Measurements from ENCODE around the gene NAXE. TPM values are rescaled to one million over a fixed set of nuclear protein-coding genes. Genes with fewer than 3 reads are reported as not detected.
A peak's percentile ranks its signal among the peaks of the same experiment; 100 is the strongest.

The NAXE gene
- total RNA-seq, 1 donor from 2014 or later = 190 TPM

- Mint-ChIP-seq H3K4me1 (ENCODE audit: unreplicated experiment) (peaks cover 36% of the 10 kb centered on the region), H3K9me3 (ENCODE audit: unreplicated experiment) (no peaks in the 10 kb centered on the region), H3K36me3 (ENCODE audit: low read depth, unreplicated experiment) (peaks cover 9% of the 10 kb centered on the region), H3K27ac (ENCODE audit: unreplicated experiment) (no peak overlapping the region), H3K4me3 (ENCODE audit: unreplicated experiment) (no peak overlapping the region), H3K27me3 (ENCODE audit: unreplicated experiment) (no peaks in the 10 kb centered on the region)
- DNase-seq (ENCODE audit: low spot score) = no peak
- TF ChIP-seq, protein P1, sequence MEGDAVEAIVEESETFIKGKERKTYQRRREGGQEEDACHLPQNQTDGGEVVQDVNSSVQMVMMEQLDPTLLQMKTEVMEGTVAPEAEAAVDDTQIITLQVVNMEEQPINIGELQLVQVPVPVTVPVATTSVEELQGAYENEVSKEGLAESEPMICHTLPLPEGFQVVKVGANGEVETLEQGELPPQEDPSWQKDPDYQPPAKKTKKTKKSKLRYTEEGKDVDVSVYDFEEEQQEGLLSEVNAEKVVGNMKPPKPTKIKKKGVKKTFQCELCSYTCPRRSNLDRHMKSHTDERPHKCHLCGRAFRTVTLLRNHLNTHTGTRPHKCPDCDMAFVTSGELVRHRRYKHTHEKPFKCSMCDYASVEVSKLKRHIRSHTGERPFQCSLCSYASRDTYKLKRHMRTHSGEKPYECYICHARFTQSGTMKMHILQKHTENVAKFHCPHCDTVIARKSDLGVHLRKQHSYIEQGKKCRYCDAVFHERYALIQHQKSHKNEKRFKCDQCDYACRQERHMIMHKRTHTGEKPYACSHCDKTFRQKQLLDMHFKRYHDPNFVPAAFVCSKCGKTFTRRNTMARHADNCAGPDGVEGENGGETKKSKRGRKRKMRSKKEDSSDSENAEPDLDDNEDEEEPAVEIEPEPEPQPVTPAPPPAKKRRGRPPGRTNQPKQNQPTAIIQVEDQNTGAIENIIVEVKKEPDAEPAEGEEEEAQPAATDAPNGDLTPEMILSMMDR (IDR thresholded peaks at IDR 0.05; ENCODE audit: unreplicated experiment) = no peak
Observed at GRCh38 chr1:156565519-156565918, 26.1 kb upstream of the NAXE start.

DNA sequence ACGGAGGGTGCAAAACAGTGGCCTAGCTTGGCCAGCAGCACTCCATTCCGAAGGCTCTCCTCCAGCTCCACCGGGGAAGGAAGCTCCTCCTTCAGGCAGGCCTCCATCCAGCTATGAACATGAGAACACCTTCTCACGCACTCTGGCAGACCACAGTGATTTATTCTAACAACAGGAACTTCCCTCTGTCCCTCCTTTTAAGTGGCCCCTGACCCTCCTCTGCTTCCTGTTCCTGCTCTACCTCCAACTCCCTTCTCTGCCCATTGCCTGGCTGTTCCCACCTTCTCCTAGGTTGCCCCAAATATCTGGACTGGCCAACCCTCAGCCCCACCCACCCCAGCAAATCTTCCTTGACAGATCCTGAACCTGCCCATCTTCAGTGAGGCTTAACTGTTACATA is 25.1 kb upstream of the NAXE start:
- Mint-ChIP-seq H3K4me1 (ENCODE audit: unreplicated experiment) (peaks cover 41% of the 10 kb centered on the region), H3K36me3 (ENCODE audit: low read depth, unreplicated experiment) (peaks cover 14% of the 10 kb centered on the region), H3K27ac (ENCODE audit: unreplicated experiment) (no peak overlapping the region), H3K9me3 (ENCODE audit: unreplicated experiment) (no peaks in the 10 kb centered on the region), H3K27me3 (ENCODE audit: unreplicated experiment) (no peaks in the 10 kb centered on the region), H3K4me3 (ENCODE audit: unreplicated experiment) (no peak overlapping the region)
- TF ChIP-seq, protein P1 (IDR thresholded peaks at IDR 0.05; ENCODE audit: unreplicated experiment) = no peak
- no peak for DNase-seq (ENCODE audit: low spot score)

GRCh38 chr1:156571261-156571852 is 20.2 kb upstream of the NAXE start:
- no peak for DNase-seq (ENCODE audit: low spot score)
- no peaks in the 10 kb centered on the region for H3K9me3 Mint-ChIP-seq (ENCODE audit: unreplicated experiment)
- no peak overlapping the region for H3K27ac Mint-ChIP-seq (ENCODE audit: unreplicated experiment)
- peaks cover 3% of the 10 kb centered on the region for H3K27me3 Mint-ChIP-seq (ENCODE audit: unreplicated experiment)
- H3K4me3 Mint-ChIP-seq (ENCODE audit: unreplicated experiment) = peak overlapping the region; percentile 92
- TF ChIP-seq, protein P1 (IDR thresholded peaks at IDR 0.05; ENCODE audit: unreplicated experiment) = no peak
- H3K36me3 Mint-ChIP-seq (ENCODE audit: low read depth, unreplicated experiment) = peaks cover 5% of the 10 kb centered on the region
- peaks cover 29% of the 10 kb centered on the region for H3K4me1 Mint-ChIP-seq (ENCODE audit: unreplicated experiment)

GRCh38 chr1:156571919-156572662 is 19.5 kb upstream of the NAXE start, which contains the start of gene IQGAP3:
Gene IQGAP3, minus strand, starts transcription at chr1:156572565. Its CDS starts 36 bp downstream, at chr1:156572529.
- Mint-ChIP-seq H3K27ac (ENCODE audit: unreplicated experiment) (no peak within 1 kb of the TSS), H3K27me3 (ENCODE audit: unreplicated experiment) (peaks cover 3% of the 10 kb centered on the region), H3K4me1 (ENCODE audit: unreplicated experiment) (peaks cover 21% of the 10 kb centered on the region), H3K4me3 (ENCODE audit: unreplicated experiment) (peak within 1 kb of the TSS; percentile 92), H3K36me3 (ENCODE audit: low read depth, unreplicated experiment) (peaks cover 5% of the 10 kb centered on the region), H3K9me3 (ENCODE audit: unreplicated experiment) (no peaks in the 10 kb centered on the region)
- TF ChIP-seq, protein P1 (IDR thresholded peaks at IDR 0.05; ENCODE audit: unreplicated experiment) = no peak
- peak; percentile 87 for DNase-seq (ENCODE audit: low spot score)

DNA sequence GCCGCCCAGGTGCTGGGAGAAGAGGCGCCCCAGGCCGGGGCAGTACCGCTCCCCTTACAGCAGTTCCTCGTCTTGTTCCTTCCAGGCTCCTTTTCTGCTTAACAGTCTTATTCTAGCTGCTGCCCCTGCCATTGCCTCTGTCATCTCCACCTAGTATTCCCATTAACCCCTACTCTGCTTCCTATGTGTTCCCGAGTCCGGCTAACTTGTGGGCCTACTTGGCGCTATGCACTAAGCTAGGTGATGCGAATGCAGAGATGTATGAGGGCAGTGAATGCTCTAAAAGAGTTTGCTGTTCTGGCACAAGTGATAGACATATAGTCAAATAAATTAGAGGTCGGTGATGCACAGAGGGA is 18.9 kb upstream of the NAXE start:
- Mint-ChIP-seq H3K27ac (ENCODE audit: unreplicated experiment) (no peak overlapping the region), H3K4me1 (ENCODE audit: unreplicated experiment) (peaks cover 20% of the 10 kb centered on the region), H3K36me3 (ENCODE audit: low read depth, unreplicated experiment) (peaks cover 5% of the 10 kb centered on the region), H3K4me3 (ENCODE audit: unreplicated experiment) (peak overlapping the region; percentile 92), H3K9me3 (ENCODE audit: unreplicated experiment) (no peaks in the 10 kb centered on the region), H3K27me3 (ENCODE audit: unreplicated experiment) (peaks cover 3% of the 10 kb centered on the region)
- no peak for DNase-seq (ENCODE audit: low spot score)
- TF ChIP-seq, protein P1 (IDR thresholded peaks at IDR 0.05; ENCODE audit: unreplicated experiment) = no peak
